Gastrocnemius medialis (tissue), 4 donors: ENCODE measurements around the gene COG1. TPM values are rescaled to one million over a fixed set of nuclear protein-coding genes. Genes with fewer than 3 reads are reported as not detected.

Experiments used
- ATAC-seq, 2 donors: fragments of 150-250 bp; one replicate each; pipeline ENCODE4 v1.9.1; 2016
- DNase-seq, 2 donors: peaks; one replicate each; pipeline ENCODE4 v3.0.0-alpha.2; 2019
- H3K27ac ChIP-seq, 4 donors: fragments of 200-600 bp; sonication (generic); 1 replicate in 1 of 4; 2 replicates in 3 of 4; pipeline ENCODE4 v1.5.1; 2016 to 2018; ENCODE audit warnings: mild to moderate bottlenecking in 2 of 4, moderate library complexity in 1 of 4
- H3K27me3 ChIP-seq, 3 donors: fragments of 200-600 bp; sonication (generic) in 2 of 3; 1 replicate in 1 of 3; 2 replicates in 2 of 3; pipeline versions ENCODE4 v1.5.1 to v1.6.0; 2016 to 2019; ENCODE audit warnings: mild to moderate bottlenecking in 1 of 3, moderate library complexity in 1 of 3
- H3K36me3 ChIP-seq, 2 donors: fragments of 200-600 bp; sonication (generic) in 1 of 2; one replicate each; pipeline ENCODE4 v1.5.1; 2017 to 2018
- H3K4me1 ChIP-seq, 2 donors: fragments of 200-600 bp; sonication (generic) in 1 of 2; one replicate each; pipeline ENCODE4 v1.5.1; 2016 to 2017; ENCODE audit warnings: mild to moderate bottlenecking in 2 of 2
- H3K4me3 ChIP-seq, 4 donors: fragments of 200-600 bp; sonication (generic) in 3 of 4; 1 replicate in 1 of 4; 2 replicates in 3 of 4; pipeline ENCODE4 v1.5.1; 2016 to 2019; ENCODE audit warnings: mild to moderate bottlenecking in 2 of 4
- H3K9me3 ChIP-seq, 3 donors: fragments of 200-600 bp; sonication (generic) in 2 of 3; 1 replicate in 1 of 3; 2 replicates in 2 of 3; pipeline ENCODE4 v1.5.1; 2016 to 2019
- POLR2A ChIP-seq, 2 donors: fragments of 450-650 bp; IDR thresholded peaks; one replicate each; pipeline ENCODE4 v1.6.1; 2017; ENCODE audit warnings: antibody characterized with exemption in 2 of 2, mild to moderate bottlenecking in 2 of 2, moderate library complexity in 2 of 2
- in situ Hi-C, 4 donors: fragments of 200-750 bp; cut with MboI; loops; one replicate each; pipeline versions ENCODE4 v1.15.0 to v1.8.0; 2017; ENCODE audit warnings: low sequenced_read_pairs in 4 of 4
- intact Hi-C: fragments of 100-400 bp; cut with DNase I; formaldehyde crosslinking; loops from one replicate; pipeline ENCODE4 v1.15.1; 2023; ENCODE audit warnings: low total_unique reads
- total RNA-seq, 4 donors: library from RNA; depleted of rRNA; stranded (reverse); fragments of >200 nt; gene quantifications; one replicate each; pipeline versions ENCODE4 v1.1.0 to v1.2.3, GENCODE V29; 2016
- TF ChIP-seq, protein P1 (sequence below), 5 experiments: fragments of 450-650 bp in 3 of 5; fragments of 200-600 bp in 2 of 5; sonication (generic) in 2 of 5; IDR thresholded peaks in 4 of 5; conservative IDR thresholded peaks in 1 of 5; 1 replicate in 4 of 5; 2 replicates in 1 of 5; pipeline ENCODE4 v1.5.1; 2016 to 2019; ENCODE audit warnings: antibody characterized with exemption in 5 of 5, mild to moderate bottlenecking in 3 of 5, moderate library complexity in 3 of 5

The COG1 gene
- total RNA-seq, 4 donors from 2014 or later, result 21.2 to 34.7 (median 26.7) TPM

DNA sequence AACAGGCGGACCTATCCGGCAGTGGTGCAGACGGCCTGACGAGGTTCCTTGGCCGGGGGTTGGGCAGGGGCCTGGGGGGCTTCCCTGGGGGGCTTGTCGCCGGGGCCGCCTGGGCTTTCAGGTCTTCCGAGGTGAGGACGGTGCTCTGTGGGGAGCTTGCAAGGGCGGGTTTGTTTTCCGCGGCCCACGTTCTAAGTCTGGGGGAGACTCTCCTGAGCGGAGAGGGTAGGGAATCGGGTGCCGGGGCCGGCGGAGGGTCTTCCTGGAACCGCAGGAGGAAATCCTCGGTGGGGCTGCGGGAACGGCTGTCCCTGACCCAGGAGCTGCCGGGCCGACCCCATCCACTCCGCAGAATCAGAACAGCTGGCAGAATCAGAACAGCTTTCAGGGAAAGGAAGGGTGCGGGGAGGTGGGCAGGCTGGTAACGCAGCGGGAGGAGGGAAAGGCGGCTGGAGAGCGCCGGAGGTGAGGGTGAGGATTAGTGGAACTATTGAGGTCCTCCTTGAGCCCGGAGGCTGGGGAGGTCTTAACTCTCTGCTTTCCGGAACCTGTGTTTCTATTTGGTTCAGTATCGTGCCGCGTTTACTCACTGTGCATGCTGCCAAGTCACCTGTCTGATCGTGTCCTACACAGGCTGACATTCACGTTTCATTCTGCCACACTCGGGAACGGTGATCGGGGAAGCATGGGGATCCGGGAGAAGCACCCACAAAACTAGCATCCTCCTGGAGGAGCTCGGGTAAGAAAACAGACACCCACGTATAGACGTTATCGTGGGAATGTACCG, 39.9 kb downstream of the COG1 start:
- TF ChIP-seq, protein P1, sequence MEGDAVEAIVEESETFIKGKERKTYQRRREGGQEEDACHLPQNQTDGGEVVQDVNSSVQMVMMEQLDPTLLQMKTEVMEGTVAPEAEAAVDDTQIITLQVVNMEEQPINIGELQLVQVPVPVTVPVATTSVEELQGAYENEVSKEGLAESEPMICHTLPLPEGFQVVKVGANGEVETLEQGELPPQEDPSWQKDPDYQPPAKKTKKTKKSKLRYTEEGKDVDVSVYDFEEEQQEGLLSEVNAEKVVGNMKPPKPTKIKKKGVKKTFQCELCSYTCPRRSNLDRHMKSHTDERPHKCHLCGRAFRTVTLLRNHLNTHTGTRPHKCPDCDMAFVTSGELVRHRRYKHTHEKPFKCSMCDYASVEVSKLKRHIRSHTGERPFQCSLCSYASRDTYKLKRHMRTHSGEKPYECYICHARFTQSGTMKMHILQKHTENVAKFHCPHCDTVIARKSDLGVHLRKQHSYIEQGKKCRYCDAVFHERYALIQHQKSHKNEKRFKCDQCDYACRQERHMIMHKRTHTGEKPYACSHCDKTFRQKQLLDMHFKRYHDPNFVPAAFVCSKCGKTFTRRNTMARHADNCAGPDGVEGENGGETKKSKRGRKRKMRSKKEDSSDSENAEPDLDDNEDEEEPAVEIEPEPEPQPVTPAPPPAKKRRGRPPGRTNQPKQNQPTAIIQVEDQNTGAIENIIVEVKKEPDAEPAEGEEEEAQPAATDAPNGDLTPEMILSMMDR (IDR thresholded peaks at IDR 0.05 in 4 of 5, conservative IDR thresholded peaks at IDR 0.05 in 1 of 5), result no peak
- TF ChIP-seq POLR2A (IDR thresholded peaks at IDR 0.05), result no peak
- no peaks in the 10 kb centered on the region for H3K9me3 ChIP-seq
- H3K27ac ChIP-seq, result peak overlapping the region; percentile 92 to 97 (median 95)
- ATAC-seq (peak; percentile 17 to 25), DNase-seq (peak; percentile 11 to 43)
- no peaks in the 10 kb centered on the region for H3K27me3 ChIP-seq
- peak overlapping the region; percentile 89 to 99 (median 96) for H3K4me3 ChIP-seq
- peaks cover 0 to 22% of the 10 kb centered on the region in 2 donors for H3K36me3 ChIP-seq
- intact Hi-C loops (loop anchor here (1.0 kb wide), 2 partner anchors 40 to 80 kb away; partner anchors contain the start of gene CDC42EP4), in situ Hi-C loops (loop anchor here in 1 of 4 donors (5.0 kb wide), 1 partner anchor 45 kb away; no protein-coding TSS in a partner anchor)
- H3K4me1 ChIP-seq, result peaks cover 37 to 48% of the 10 kb centered on the region in 2 donors

DNA sequence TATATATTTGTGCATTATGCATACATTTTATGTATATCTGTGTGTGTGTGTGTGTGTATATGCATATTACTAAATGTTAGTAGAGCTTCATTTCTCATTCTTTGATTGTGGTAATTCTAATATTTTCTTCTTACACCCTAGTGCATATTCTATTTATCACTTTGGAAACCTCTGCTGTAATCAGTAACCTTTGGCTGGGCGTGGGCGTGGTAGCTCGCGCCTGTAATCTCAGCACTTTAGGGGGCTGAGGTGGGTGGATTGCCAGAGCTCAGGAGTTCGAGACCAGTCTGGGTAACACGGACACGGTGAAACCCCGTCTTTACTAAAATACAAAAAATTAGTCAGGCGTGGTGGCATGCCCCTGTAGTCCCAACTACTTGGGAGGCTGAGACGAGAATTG, 41.9 kb downstream of the COG1 start:
- no peak for ATAC-seq

DNA sequence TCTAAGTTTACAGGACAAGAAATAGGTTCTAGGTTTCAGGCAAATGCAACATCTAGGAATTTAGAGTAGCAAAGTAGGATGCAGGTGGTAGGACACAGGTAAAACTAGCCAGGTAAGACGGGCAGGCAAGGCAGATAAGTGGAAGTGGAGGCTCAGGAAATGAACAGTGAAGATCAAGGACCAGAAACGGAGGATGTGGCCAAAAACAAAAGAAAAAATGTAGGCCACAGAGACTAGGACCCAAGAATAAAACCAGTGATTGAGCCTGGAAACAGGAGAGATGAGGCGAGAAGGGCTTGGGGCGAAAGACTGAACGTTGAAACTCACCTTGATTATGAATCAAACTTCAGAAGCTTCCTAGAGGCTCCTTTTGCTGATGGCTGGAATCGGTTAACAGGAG, 44.9 kb downstream of the COG1 start:
- TF ChIP-seq, protein P1 (IDR thresholded peaks at IDR 0.05 in 4 of 5, conservative IDR thresholded peaks at IDR 0.05 in 1 of 5), result no peak
- TF ChIP-seq POLR2A (IDR thresholded peaks at IDR 0.05), result no peak
- H3K9me3 ChIP-seq, result no peaks in the 10 kb centered on the region
- intact Hi-C loops (no loop called here), in situ Hi-C loops (no loop called here)
- H3K27ac ChIP-seq, result no peak overlapping the region
- H3K4me3 ChIP-seq, result no peak overlapping the region
- H3K36me3 ChIP-seq, result peaks cover 0 to 27% of the 10 kb centered on the region in 2 donors
- H3K27me3 ChIP-seq, result no peaks in the 10 kb centered on the region
- ATAC-seq, result no peak
- peaks cover 24 to 29% of the 10 kb centered on the region in 2 donors for H3K4me1 ChIP-seq
- DNase-seq, result no peak

More for the DNA sequence above, 41.9 kb downstream of the COG1 start:
- H3K4me3 ChIP-seq, result no peak overlapping the region
- in situ Hi-C loops (loop anchor here in 1 of 4 donors (5.0 kb wide), 1 partner anchor 47 kb away; no protein-coding TSS in a partner anchor), intact Hi-C loops (no loop called here)
- no peak overlapping the region for H3K27ac ChIP-seq
- no peaks in the 10 kb centered on the region for H3K27me3 ChIP-seq
- H3K9me3 ChIP-seq, result no peaks in the 10 kb centered on the region
- H3K36me3 ChIP-seq, result peaks cover 0 to 22% of the 10 kb centered on the region in 2 donors
- H3K4me1 ChIP-seq, result peaks cover 35 to 38% of the 10 kb centered on the region in 2 donors
- no peak for TF ChIP-seq POLR2A (IDR thresholded peaks at IDR 0.05)
- TF ChIP-seq, protein P1 (IDR thresholded peaks at IDR 0.05 in 4 of 5, conservative IDR thresholded peaks at IDR 0.05 in 1 of 5), result no peak
- DNase-seq, result no peak

DNA sequence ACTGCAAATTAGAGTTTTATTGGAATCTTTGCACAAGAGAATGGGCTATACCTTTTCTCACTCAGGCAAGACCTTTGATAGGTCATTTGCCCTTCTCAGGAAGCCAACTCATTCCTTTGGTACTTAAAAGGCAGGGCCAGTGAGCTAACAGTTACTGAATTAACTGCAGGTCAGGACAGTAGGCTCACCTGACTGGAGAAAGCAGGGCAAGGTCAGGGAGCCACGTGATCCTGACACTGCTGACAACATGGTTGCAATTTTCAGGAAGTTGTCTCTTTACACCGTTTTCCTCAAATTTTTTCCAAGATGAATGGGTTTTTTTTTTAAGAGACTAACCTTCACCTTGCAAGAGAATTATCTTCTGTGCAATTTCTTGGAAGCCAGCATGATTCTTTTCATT, 47.7 kb downstream of the COG1 start:
- H3K27ac ChIP-seq, result no peak overlapping the region
- intact Hi-C loops (no loop called here), in situ Hi-C loops (no loop called here)
- no peaks in the 10 kb centered on the region for H3K27me3 ChIP-seq
- H3K36me3 ChIP-seq, result peaks cover 0 to 41% of the 10 kb centered on the region in 2 donors
- TF ChIP-seq, protein P1 (IDR thresholded peaks at IDR 0.05 in 4 of 5, conservative IDR thresholded peaks at IDR 0.05 in 1 of 5), result no peak
- no peak for TF ChIP-seq POLR2A (IDR thresholded peaks at IDR 0.05)
- peaks cover 15 to 21% of the 10 kb centered on the region in 2 donors for H3K4me1 ChIP-seq
- H3K9me3 ChIP-seq, result no peaks in the 10 kb centered on the region
- ATAC-seq (peak in 1 of 2 donors; percentile 41), DNase-seq (no peak)
- no peak overlapping the region for H3K4me3 ChIP-seq
